ENCODE measurements around the gene NAALADL2.
"Not testable (repeated sequence)": the region's sequence is repeated elsewhere in the genome, so short reads cannot be mapped to it uniquely, and the experiment has no call there.

Gene NAALADL2

DNA sequence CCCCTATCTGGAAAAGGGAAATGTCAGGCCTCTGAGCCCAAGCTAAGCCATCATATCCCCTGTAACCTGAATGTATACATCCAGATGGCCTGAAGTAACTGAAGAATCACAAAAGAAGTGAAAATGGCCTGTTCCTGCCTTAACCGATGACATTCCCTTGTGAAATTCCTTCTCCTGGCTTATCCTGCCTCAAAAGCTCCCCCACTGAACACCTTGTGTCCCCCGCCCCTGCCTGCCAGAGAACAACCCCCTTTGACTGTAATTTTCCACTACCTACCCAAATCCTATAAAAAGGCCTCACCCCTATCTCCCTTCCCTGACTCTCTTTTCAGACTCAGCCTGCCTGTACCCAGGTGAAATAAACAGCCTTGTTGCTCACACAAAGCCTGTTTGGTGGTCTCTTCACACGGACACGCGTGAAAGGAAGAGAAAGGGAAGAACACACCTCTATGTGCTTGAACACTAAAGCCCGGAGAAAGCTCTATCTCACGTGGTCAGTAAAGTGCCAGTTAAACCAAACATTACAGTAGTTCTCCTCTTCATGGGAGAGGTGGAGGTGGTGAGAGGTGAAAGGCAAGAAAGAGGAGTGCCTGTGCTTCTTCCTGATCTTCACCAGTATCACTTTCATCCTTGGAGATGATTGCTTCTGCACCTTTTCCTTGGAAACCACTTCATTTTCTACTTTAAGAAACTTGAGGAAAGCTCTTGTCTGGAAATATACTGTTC is 963.8 kb downstream of the NAALADL2 start:
- H3K4me3 Mint-ChIP-seq; H3K4me1 Mint-ChIP-seq (ENCODE audit: low read depth); H3K36me3 Mint-ChIP-seq (ENCODE audit: low read depth); H3K27me3 Mint-ChIP-seq; H3K27ac Mint-ChIP-seq: not testable (repeated sequence)
- peaks cover 24% of the 10 kb centered on the region for H3K9me3 Mint-ChIP-seq

DNA sequence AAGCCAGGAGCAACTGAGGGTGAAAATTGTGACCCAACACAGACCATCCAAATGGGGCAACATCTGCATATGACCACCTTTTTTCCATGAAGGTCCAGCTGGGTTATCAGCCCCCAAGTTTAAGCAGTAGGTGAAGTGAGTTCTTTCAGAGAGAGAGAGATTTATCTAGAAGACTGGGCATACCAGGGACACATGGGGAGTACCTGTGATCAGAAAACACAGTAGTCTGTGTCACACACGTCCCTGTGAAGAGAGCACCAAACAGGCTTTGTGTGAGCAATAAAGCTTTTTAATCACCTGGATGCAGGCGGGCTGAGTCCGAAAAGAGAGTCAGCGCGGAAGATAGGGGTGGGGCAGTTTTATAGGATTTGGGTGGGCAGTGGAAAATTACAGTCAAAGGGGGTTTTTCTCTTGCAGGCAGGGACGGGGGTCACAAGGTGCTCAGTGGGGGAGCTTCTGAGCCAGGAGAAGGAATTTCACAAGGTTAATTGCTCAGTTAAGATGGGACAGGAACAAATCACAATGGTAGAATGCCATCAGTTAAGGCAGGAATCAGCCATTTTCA is 966.0 kb downstream of the NAALADL2 start:
- peaks cover 13% of the 10 kb centered on the region for H3K9me3 Mint-ChIP-seq
- not testable (repeated sequence) for H3K27ac Mint-ChIP-seq; H3K4me1 Mint-ChIP-seq (ENCODE audit: low read depth); H3K27me3 Mint-ChIP-seq; H3K36me3 Mint-ChIP-seq (ENCODE audit: low read depth); H3K4me3 Mint-ChIP-seq

DNA sequence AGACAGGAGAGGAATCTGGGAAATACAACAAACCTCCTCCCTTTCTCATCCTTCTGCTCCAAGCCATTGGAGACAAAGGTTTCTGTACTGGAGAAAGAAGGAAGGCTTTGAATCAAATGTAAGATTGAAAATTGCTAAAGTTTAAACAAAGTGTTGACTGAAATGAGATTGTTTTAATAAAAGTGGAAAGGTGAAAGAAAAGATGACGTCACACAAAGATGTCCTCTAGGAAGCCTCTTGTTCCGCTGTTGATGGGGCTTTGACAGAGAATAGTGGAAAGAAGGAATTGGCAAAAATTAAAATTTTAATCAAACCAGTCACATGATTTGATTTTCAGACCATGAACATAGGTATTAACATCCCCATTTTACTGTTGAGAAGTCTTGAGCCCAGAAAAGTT is 967.6 kb downstream of the NAALADL2 start:
- peaks cover 3% of the 10 kb centered on the region for H3K9me3 Mint-ChIP-seq
- no peak overlapping the region for H3K4me3 Mint-ChIP-seq
- H3K27me3 Mint-ChIP-seq = no peaks in the 10 kb centered on the region
- no peaks in the 10 kb centered on the region for H3K4me1 Mint-ChIP-seq (ENCODE audit: low read depth)
- no peaks in the 10 kb centered on the region for H3K36me3 Mint-ChIP-seq (ENCODE audit: low read depth)
- H3K27ac Mint-ChIP-seq = no peak overlapping the region

DNA sequence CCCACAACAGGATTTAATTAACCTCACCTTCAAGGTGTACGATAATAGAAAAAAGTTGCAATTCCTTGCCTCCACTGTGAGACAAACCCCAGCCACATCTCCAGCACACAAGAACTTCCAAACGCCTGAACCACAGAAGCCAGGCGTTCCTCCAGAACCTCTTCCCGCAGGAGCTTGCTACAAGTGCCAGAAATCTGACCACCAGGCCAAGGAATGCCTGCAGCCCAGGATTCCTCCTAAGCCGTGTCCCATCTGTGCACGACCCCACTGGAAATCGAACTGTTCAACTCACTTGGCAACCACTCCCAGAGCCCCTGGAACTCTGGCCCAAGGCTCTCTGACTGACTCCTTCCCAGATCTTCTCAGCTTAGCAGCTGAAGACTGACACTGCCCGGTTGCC is 970.7 kb downstream of the NAALADL2 start:
- H3K4me3 Mint-ChIP-seq, H3K27ac Mint-ChIP-seq, H3K9me3 Mint-ChIP-seq: not testable (repeated sequence)

DNA sequence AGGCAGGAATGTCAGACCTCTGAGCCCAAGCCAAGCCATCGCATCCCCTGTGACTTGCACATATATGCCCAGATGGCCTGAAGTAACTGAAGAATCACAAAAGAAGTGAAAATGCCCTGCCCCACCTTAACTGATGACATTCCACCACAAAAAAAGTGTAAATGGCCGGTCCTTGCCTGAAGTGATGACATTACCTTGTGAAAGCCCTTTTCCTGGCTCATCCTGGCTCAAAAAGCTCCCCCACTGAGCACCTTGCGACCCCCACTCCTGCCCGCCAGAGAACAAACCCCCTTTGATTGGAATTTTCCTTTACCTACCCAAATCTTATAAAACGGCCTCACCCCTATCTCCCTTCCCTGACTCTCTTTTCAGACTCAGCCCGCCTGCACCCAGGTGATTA is 976.6 kb downstream of the NAALADL2 start:
- H3K27ac Mint-ChIP-seq; H3K36me3 Mint-ChIP-seq (ENCODE audit: low read depth); H3K27me3 Mint-ChIP-seq; H3K9me3 Mint-ChIP-seq; H3K4me3 Mint-ChIP-seq; H3K4me1 Mint-ChIP-seq (ENCODE audit: low read depth): not testable (repeated sequence)

More for the DNA sequence above, 970.7 kb downstream of the NAALADL2 start:
- H3K4me1 Mint-ChIP-seq (ENCODE audit: low read depth); H3K36me3 Mint-ChIP-seq (ENCODE audit: low read depth); H3K27me3 Mint-ChIP-seq: not testable (repeated sequence)

DNA sequence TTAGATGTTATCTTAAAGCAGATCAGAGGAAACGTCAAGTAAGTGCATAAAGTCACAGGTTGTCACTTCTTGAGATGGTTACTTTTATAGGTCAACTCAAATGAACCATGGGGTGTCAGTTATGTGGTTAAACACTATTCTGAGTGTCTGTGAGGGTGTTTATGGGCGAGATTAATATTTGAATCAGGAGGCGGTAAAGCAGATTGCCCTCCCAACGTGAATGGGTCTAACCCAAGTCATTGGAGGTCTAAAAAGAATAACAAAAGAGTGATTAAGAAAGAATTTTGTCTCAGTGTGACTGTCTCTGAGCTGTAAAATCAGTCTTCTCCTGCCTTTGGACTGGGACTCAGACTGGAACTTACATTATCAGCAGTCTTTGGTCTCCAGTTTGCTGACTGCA is 977.5 kb downstream of the NAALADL2 start:
- Mint-ChIP-seq H3K4me3 (no peak overlapping the region), H3K27ac (no peak overlapping the region), H3K9me3 (peaks cover 2% of the 10 kb centered on the region), H3K27me3 (no peaks in the 10 kb centered on the region), H3K4me1 (ENCODE audit: low read depth) (no peaks in the 10 kb centered on the region), H3K36me3 (ENCODE audit: low read depth) (no peaks in the 10 kb centered on the region)

DNA sequence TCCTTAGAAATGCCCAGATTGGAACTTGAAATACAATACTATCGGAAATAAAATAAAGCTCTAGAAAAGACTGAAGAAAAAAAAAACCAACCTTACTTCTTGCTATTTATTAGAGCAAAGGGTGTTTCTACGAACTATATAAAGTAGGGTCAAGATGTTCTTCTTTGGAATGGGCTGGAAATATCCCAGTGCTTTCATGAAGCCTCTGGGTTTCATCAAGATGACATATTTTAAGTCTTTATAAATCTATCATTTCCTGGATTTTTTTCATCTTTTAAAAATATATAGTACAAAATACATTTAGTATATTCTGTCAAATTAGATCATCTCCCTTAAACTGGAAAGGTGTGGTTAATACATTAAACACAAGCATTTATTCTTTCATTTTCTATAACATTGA is 978.8 kb downstream of the NAALADL2 start:
- Mint-ChIP-seq H3K4me1 (ENCODE audit: low read depth) (no peaks in the 10 kb centered on the region), H3K9me3 (peaks cover 6% of the 10 kb centered on the region), H3K36me3 (ENCODE audit: low read depth) (no peaks in the 10 kb centered on the region), H3K27ac (no peak overlapping the region), H3K4me3 (no peak overlapping the region), H3K27me3 (no peaks in the 10 kb centered on the region)

DNA sequence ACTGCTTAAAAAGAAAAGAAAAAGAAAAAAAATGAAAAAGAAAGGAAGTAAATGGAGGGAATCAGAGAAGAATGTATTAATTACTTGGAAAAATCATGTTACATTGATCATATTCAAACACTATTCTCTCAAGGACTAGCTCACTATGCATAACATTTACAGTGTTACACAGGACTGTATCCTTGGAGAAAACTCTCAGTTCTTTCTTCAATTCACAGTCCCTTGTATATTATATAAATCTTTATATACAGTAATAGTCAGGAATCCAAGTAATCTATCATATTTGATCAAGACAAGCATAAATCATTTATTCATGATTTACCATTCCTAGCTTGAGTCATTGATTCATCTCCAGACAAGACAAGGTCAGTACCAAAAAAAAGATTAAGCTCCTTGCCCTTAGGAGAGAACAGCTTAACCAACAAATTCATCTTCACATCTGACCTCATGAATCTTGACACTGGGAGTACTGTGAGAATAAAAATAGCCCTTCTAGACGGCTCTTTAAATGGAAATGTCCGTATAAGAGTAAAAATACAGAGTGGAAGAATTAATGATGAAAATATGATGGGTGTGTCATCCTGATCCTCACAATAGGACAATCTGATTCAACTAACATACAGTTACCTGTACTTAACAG is 980.4 kb downstream of the NAALADL2 start:
- Mint-ChIP-seq H3K9me3 (peaks cover 7% of the 10 kb centered on the region), H3K27ac (no peak overlapping the region), H3K36me3 (ENCODE audit: low read depth) (no peaks in the 10 kb centered on the region), H3K27me3 (no peaks in the 10 kb centered on the region), H3K4me3 (no peak overlapping the region), H3K4me1 (ENCODE audit: low read depth) (no peaks in the 10 kb centered on the region)

DNA sequence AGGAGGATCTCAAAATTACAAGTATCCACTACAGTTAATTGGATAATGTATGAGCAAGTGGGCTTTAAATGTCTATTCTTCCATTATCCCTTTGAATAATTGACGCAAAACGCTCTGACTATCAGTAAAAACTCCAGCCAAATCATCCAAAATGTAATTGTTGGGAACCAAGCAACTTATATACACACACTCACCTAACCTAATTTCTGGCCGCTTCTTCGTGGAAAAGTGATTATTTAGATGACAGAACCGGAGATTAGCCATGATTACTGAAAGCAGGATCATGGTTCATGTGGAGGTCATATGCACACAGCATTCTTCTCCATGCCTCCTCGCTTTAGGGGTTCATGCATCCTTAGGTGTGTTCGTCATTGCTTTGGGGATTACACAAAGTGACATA is 992.4 kb downstream of the NAALADL2 start:
- no peak overlapping the region for H3K4me3 Mint-ChIP-seq

DNA sequence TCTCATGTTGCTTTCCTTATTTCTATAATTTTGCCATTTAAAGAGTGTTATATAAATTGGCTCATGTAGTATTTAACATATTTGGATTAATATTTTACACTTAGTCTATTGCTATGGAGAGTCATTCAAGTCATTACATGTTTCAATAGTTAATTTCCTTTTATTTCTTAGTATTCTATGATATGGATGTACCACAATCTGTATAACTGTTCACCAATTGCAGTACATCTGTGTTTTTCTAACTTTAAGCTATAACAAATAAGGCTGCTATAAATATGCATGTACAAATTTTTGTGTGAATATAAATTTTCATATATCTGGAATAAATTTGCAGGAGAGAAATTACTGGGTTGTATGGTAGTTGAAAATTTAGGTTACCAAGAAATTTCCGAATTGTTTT is 993.4 kb downstream of the NAALADL2 start:
- Mint-ChIP-seq H3K4me1 (ENCODE audit: low read depth) (no peaks in the 10 kb centered on the region), H3K9me3 (no peaks in the 10 kb centered on the region), H3K27me3 (no peaks in the 10 kb centered on the region), H3K27ac (no peak overlapping the region), H3K36me3 (ENCODE audit: low read depth) (no peaks in the 10 kb centered on the region), H3K4me3 (no peak overlapping the region)

More for the DNA sequence above, 992.4 kb downstream of the NAALADL2 start:
- H3K9me3 Mint-ChIP-seq = no peaks in the 10 kb centered on the region
- H3K36me3 Mint-ChIP-seq (ENCODE audit: low read depth) = no peaks in the 10 kb centered on the region
- H3K27me3 Mint-ChIP-seq = no peaks in the 10 kb centered on the region
- H3K27ac Mint-ChIP-seq = no peak overlapping the region
- H3K4me1 Mint-ChIP-seq (ENCODE audit: low read depth) = no peaks in the 10 kb centered on the region

DNA sequence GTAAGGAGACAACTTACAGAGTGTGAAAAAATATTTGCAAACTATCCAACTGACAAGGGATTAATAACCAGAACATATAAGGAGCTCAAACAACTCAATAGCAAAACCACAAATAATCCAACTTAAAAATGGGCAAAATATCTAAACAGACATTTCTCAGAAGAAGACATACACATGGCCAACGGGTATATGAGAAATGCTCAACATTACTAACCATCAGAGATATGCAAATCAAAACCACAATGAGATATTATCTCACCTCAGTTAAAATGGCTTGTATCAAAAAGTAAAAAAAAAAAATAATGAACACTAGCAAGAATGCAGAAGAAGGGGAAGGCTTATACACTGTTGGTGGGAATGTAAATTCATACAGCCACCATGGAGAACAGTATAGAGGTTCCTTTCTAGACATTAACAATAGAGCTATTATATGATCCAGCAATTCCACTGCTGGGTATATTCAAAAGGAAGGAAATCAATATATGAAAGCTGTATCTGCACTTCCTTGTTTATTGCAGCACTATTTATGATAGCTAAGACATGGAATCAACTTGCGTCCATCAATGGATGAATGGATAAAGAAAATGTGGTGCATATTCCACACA is 998.6 kb downstream of the NAALADL2 start:
- H3K36me3 Mint-ChIP-seq (ENCODE audit: low read depth) = no peaks in the 10 kb centered on the region
- no peaks in the 10 kb centered on the region for H3K4me1 Mint-ChIP-seq (ENCODE audit: low read depth)
- no peak overlapping the region for H3K4me3 Mint-ChIP-seq
- no peaks in the 10 kb centered on the region for H3K9me3 Mint-ChIP-seq
- no peaks in the 10 kb centered on the region for H3K27me3 Mint-ChIP-seq
- H3K27ac Mint-ChIP-seq = no peak overlapping the region

Data from stimulated activated naive CD8-positive, alpha-beta T cell treated with anti-CD3 and anti-CD28 coated beads, Interleukin-15, Interleukin-2, amounts not matched to agents 100 ng/mL and 50 ng/mL, for 24 hours (primary cell).